OCI-LY3 (cell line): ENCODE data around the gene AEN.

Experiments
- H2AFZ ChIP-seq: fragments of 200-600, 300-600 bp; shearing (Covaris generic); 2 replicates; pipeline ENCODE4 v1.6.0; 2014; ENCODE audit warnings: antibody characterized with exemption, low read depth, low read length
- H3K27ac ChIP-seq: fragments of 200-600, 300-600 bp; sonication (generic); 2 replicates; pipeline ENCODE4 v1.5.1; 2014; ENCODE audit warnings: mild to moderate bottlenecking, low read length, moderate library complexity, mixed read lengths
- H3K27me3 ChIP-seq: fragments of 200-600, 300-600 bp; sonication (generic); 2 replicates; pipeline ENCODE4 v1.6.1; 2014; ENCODE audit warnings: low read depth, low read length, mixed read lengths
- H3K36me3 ChIP-seq: fragments of 200-600, 300-600 bp; sonication (generic); replicated peaks from 2 replicates; pipeline ENCODE3; 2014; ENCODE audit warnings: low read depth, low read length, mixed read lengths
- H3K4me1 ChIP-seq: fragments of 300-600, 200-600 bp; sonication (generic); 2 replicates; pipeline ENCODE4 v1.6.1; 2014; ENCODE audit warnings: low read length, mixed read lengths
- H3K4me2 ChIP-seq: fragments of 200-600, 300-600 bp; sonication (generic); 2 replicates; pipeline ENCODE4 v1.6.1; 2014; ENCODE audit warnings: low read length, mixed read lengths
- H3K4me3 ChIP-seq: fragments of 300-600, 200-600 bp; sonication (generic); 2 replicates; pipeline ENCODE4 v1.5.1; 2014; ENCODE audit warnings: antibody characterized with exemption, mild to moderate bottlenecking, low read length, moderate library complexity
- H3K79me2 ChIP-seq: fragments of 300-600, 200-600 bp; shearing (Covaris generic); 2 replicates; pipeline ENCODE4 v1.6.1; 2014; ENCODE audit warnings: mild to moderate bottlenecking, low read length, mixed read lengths
- H3K9ac ChIP-seq: fragments of 300-600, 200-600 bp; shearing (Covaris generic); 2 replicates; pipeline ENCODE4 v1.6.0; 2014; ENCODE audit warnings: mild to moderate bottlenecking, low read length, moderate library complexity
- H3K9me3 ChIP-seq: fragments of 200-600, 300-600 bp; shearing (Covaris generic); 2 replicates; pipeline ENCODE4 v1.6.1; 2014; ENCODE audit warnings: low read length, mixed read lengths; ENCODE audit not compliant: insufficient read depth
- H4K20me1 ChIP-seq: fragments of 200-600, 300-600 bp; sonication (generic); 2 replicates; pipeline ENCODE4 v1.6.1; 2016; ENCODE audit warnings: low read length, mixed read lengths; ENCODE audit not compliant: insufficient read depth
- EZH2phosphoT487 ChIP-seq: fragments of 200-600 bp; shearing (Covaris generic); IDR thresholded peaks from 2 replicates; pipeline ENCODE4 v1.6.1; 2018; ENCODE audit warnings: antibody characterized with exemption, mixed run types, low read depth
- TF ChIP-seq, protein P1 (sequence below): fragments of 200-600, 300-600 bp; sonication (generic); IDR thresholded peaks from 2 replicates; pipeline ENCODE4 v1.5.1; 2014; ENCODE audit warnings: antibody characterized with exemption, low read length, low read depth

The AEN gene

DNA sequence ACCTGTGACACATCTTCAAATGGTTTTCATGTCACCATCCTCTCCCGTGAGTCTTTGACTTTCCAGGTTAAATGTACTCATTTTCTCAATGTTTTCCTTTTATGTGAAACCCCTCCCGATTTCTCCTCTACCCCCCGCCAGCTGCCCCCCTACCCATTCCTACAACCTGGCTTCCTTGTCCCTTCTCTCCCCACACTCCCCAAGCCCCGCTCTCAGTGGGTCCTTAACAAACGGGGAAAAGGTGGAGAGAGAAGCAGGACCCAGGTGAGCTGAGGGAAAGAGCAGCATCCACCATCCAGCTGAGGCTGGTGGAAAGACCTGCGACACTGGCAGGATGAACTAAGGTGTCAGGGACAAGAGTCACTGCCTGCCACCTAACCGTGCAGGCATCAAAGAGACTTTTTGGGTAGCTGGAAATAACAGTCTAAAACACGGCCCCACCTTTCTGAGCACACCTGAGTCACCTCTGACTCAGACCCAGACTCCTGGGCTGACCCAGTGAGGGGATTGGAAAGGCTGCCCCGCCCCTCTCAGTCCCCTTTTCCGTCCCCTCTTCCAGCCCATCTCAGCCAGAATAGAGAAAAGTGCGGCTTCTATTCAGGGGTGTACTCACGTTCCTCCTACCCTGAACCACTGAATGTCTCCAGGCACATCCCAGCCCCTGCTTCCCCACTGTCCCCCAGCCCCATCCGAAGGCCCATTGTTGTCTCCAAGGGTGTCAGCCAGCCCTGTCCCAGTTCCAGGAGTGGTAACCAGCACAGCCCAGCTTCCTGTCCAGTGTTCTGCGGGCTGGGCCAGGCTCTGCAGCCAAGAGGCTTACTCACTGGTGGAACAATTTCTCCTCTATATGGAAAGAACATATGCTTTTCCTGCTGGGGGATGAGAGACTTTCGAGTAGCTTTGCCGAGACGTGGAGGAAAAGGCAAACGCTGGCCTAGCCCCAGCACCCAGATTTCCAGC lies 38.1 kb downstream of the AEN start:
- no peak overlapping the region for H3K9ac ChIP-seq
- H3K4me3 ChIP-seq, result no peak overlapping the region
- peaks cover 20% of the 10 kb centered on the region for H3K36me3 ChIP-seq
- no peak overlapping the region for H3K4me2 ChIP-seq
- H2AFZ ChIP-seq, result no peak overlapping the region
- no peaks in the 10 kb centered on the region for H3K79me2 ChIP-seq
- peaks cover 29% of the 10 kb centered on the region for H3K27me3 ChIP-seq
- no peaks in the 10 kb centered on the region for H4K20me1 ChIP-seq
- TF ChIP-seq EZH2phosphoT487, result no peak
- TF ChIP-seq, protein P1, sequence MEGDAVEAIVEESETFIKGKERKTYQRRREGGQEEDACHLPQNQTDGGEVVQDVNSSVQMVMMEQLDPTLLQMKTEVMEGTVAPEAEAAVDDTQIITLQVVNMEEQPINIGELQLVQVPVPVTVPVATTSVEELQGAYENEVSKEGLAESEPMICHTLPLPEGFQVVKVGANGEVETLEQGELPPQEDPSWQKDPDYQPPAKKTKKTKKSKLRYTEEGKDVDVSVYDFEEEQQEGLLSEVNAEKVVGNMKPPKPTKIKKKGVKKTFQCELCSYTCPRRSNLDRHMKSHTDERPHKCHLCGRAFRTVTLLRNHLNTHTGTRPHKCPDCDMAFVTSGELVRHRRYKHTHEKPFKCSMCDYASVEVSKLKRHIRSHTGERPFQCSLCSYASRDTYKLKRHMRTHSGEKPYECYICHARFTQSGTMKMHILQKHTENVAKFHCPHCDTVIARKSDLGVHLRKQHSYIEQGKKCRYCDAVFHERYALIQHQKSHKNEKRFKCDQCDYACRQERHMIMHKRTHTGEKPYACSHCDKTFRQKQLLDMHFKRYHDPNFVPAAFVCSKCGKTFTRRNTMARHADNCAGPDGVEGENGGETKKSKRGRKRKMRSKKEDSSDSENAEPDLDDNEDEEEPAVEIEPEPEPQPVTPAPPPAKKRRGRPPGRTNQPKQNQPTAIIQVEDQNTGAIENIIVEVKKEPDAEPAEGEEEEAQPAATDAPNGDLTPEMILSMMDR, result no peak
- peaks cover 8% of the 10 kb centered on the region; the same call in 1 of the 2 replicates for H3K9me3 ChIP-seq
- H3K4me1 ChIP-seq, result peaks cover 45% of the 10 kb centered on the region
- no peak overlapping the region for H3K27ac ChIP-seq

DNA sequence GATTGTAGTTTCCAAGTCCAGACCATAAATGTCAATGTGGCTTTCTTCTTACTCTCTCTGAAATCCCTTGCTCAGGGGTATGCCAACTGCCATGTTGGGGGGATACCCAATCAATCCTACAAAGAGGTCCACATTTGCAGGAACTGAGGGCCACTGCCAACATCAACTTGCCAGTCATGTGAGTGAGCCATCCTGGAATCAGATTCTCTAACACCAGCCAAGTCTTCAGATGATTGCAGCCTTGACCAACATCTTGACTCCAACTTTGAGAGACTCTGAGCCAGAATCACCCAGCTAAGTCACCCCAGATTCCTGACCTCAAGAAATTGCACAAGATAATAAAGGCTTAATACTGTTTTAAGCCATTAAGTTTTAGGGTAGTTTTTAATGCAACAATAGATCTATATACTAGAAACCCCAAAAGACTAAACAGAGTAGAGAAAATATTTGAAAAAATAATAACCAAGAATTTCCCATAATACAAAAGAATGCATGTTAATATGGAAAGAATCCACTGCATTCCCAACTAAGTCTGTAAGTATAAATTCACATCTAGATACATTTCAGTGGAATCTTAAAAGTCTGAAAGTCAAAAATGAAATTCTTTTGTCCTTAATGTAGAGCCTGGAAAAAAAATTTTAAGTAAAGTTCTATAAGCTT lies 40.0 kb downstream of the AEN start:
- Histone ChIP-seq H3K9ac (no peak overlapping the region), H3K4me2 (no peak overlapping the region), H3K9me3 (peaks cover under 1% of the 10 kb centered on the region; the same call in 1 of the 2 replicates)

DNA sequence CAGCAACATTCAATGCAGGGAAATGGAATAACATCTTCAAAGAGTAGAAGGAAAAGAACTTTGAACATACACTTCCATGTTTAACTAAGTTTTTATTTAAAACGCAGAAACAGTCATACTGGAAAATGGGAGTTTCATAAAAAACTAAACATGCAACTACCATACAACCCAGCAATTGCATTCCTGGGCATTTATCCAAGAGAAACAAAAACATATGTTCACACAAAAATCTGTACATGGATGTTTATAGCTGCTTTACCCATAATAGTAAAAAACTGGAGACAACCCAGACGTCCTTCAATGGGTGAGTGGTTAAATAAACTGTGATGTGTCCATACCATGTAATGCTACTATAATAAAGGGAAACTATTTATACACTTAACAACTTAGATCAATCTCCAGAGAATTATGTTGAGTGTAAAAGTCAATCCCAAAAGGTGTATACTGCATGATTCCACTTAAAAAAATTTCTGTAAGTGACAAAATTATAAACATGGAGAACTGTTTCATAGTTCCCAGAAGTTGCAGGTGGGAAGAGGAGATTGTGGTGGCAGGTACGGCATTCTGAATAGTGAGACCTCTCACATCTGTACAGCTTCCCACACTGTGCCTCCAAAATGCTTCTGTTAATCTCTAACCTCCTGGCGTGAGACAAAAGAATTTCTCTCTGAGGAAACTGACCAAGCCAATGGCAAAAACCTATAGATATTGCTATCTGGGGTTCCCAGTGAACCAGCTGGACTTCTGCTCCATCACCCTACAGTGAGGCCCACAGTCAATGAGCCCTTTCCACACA lies 40.8 kb downstream of the AEN start:
- no peak overlapping the region for H3K4me2 ChIP-seq
- H2AFZ ChIP-seq, result no peak overlapping the region
- H3K36me3 ChIP-seq, result no peaks in the 10 kb centered on the region
- peaks cover 29% of the 10 kb centered on the region for H3K27me3 ChIP-seq
- no peaks in the 10 kb centered on the region for H4K20me1 ChIP-seq
- H3K9ac ChIP-seq, result no peak overlapping the region
- no peak overlapping the region for H3K27ac ChIP-seq
- TF ChIP-seq, protein P1, result no peak
- no peak for TF ChIP-seq EZH2phosphoT487
- no peak overlapping the region for H3K4me3 ChIP-seq
- no peaks in the 10 kb centered on the region for H3K79me2 ChIP-seq
- H3K9me3 ChIP-seq, result no peaks in the 10 kb centered on the region
- peaks cover 36% of the 10 kb centered on the region for H3K4me1 ChIP-seq

More for the DNA sequence above, 40.0 kb downstream of the AEN start:
- Histone ChIP-seq H3K27ac (no peak overlapping the region), H2AFZ (no peak overlapping the region), H3K79me2 (no peaks in the 10 kb centered on the region), H3K4me3 (no peak overlapping the region), H3K27me3 (peaks cover 29% of the 10 kb centered on the region), H3K36me3 (peaks cover under 1% of the 10 kb centered on the region), H4K20me1 (no peaks in the 10 kb centered on the region), H3K4me1 (peaks cover 44% of the 10 kb centered on the region)
- TF ChIP-seq, protein P1, result no peak
- TF ChIP-seq EZH2phosphoT487, result no peak
